Inflammatory macrophage treated with lipopolysaccharide for 4 hours (primary cell): Measurements from ENCODE around the gene TTLL11.
"Not testable (repeated sequence)": the region's sequence is repeated elsewhere in the genome, so short reads cannot be mapped to it uniquely, and the experiment has no call there.

Experiments used
- DNase-seq: peaks from one replicate; pipeline ENCODE4 v3.0.0-alpha.2; 2020

Gene TTLL11

GRCh38 chr9:121998513-121999049 is 94.5 kb downstream of the TTLL11 start:
- no peak for DNase-seq

GRCh38 chr9:121997791-121998190 is 95.3 kb downstream of the TTLL11 start:
- no peak for DNase-seq

DNA sequence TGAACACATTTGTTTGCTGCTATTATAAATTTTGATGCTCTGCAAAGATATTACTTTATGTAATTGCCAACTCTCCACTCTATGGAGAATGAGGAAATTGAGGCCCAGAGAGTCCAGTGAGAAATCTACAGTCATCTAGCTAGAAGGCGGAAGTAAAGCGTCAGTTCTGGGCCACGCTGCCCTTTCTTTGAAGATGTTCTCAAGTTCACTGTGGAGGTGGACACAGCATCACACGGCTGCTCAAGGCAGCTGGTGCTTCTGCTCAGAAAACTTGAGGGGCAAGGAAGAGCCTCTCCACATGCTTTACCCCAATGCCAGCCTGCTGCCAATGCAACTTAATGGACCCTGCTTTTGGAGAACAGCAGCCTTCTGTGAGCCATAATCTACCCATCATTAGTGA is 96.3 kb downstream of the TTLL11 start:
- DNase-seq = peak; percentile 11

GRCh38 chr9:121995997-121996396 is 97.1 kb downstream of the TTLL11 start:
- DNase-seq = no peak

DNA sequence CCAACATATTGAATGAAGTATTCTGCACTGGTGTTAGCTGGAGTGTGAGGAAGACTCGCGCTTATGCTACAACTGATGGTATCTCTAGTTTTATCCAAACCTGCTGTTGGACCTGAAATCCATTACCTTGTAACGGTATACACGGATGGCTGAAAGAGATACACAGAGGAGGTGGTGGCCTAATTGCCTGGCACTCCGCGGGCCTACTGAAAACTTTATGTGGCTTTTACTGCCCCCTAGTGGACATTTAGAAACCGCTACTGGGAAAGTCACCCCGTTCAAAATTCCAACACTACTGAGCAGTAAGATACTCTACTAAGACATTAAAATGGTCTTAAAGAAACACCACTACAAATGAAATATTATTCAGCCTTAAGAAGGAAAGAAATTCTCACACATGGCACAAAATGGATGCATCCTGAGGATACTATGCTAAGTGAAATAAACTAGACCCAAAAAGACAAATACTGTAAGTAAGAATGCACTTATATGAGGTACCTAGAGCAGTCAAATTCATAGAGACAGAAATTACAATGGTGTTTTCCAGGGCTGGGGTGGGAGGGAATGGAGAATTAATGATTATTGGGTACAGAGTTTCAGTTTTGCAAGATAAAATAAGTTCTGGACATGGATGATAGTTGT is 100.4 kb downstream of the TTLL11 start:
- peak; percentile 62 for DNase-seq

DNA sequence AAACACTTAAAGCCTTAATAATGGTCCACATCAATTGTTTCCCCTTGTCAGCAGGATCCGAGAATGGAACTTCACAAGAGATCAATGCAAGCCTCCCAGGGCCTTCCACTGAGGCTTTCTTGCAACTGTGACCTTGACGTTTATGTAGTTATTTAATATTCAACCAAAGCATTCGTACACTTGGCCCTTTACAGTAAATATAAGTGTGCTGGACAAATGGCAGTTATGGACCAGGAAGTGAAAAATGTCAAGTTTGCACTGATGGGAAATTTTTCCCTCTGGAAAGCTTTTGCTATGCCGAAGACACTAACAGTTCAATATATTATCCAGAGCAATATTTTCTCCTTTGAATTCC is 101.8 kb downstream of the TTLL11 start:
- no peak for DNase-seq

GRCh38 chr9:121990600-121991306 is 102.4 kb downstream of the TTLL11 start:
- no peak for DNase-seq

DNA sequence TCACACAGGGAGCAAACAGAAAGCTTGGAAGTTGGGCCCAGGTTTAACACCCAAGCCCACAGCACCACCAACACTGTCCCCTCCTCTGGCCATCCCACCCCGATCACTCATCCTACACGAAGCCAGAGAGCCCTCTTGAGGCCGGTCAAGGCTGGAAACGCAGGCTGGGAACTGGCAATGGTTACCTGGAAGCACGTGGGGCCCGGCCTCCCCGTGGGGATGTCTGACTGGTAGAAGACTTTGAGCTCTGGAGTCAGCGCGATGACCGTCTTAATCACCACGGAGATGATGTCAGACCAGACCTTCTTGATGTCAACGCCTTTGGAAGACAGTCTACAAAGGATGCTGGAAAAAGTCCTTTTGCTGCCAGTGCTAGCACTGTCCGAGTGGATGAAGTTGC is 104.1 kb downstream of the TTLL11 start:
- no peak for DNase-seq

- DNase-seq = no peak
Measured at GRCh38 chr9:121987314-121987713, 105.8 kb downstream of the TTLL11 start.

GRCh38 chr9:121985792-121986494 is 107.2 kb downstream of the TTLL11 start:
- no peak for DNase-seq

GRCh38 chr9:121984726-121985402 is 108.2 kb downstream of the TTLL11 start:
- no peak for DNase-seq

- no peak for DNase-seq
Measured at GRCh38 chr9:121983736-121984135, 109.4 kb downstream of the TTLL11 start.

- no peak for DNase-seq
Measured at GRCh38 chr9:121981118-121981883, 111.8 kb downstream of the TTLL11 start.

DNA sequence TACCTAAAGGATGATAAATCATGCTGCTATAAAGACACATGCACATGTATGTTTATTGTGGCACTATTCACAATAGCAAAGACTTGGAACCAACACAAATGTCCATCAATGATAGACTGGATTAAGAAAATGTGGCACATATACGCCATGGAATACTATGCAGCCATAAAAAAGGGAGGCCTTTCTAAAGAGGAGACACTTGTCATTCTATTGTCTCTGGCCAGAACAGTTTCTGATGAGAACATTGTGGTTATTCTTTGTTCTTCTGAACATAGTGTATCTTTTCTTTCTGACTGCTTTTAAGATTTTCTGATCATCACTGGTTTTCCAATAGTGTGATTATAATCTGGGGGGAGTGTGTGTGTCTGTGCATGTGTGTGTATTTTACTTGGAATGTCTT is 112.4 kb downstream of the TTLL11 start:
- not testable (repeated sequence) for DNase-seq

DNA sequence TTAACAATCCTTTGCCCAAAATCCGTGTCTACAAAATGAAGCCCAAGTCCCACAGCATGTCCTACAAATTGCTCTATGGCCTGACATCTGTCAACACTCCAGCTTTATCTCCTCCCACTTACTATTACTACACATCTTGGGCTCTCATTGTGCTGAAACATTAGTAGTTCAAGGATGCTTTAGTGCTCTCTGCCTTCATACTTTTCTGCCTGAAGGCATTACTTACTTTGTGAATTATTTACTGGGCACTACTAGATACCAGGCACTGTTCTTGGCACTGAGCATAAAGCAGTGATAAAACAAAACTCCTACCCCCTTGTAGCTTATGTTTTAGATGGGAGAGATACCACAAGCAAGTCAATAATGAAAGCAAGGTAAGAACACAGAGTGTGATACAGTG is 113.4 kb downstream of the TTLL11 start:
- DNase-seq = no peak

DNA sequence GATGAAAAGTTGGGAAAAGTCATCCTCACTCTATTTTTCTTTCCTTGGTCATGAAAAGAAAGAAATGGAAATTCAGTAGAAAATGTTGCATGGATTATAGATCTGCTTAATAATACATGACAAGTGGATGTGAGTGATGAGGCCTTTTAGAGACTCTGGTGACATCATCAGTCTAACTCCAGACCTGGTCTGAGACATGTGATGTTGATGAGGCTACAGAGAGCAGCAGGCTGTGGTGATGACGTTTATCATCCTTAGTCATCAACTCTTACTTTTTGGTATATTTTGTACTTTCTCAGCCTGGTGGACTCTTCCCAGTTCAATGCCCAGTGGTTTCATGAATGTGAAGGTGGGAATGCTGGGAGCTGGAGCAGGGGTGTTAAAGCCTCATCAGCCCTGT is 116.4 kb downstream of the TTLL11 start:
- DNase-seq = peak; percentile 64

GRCh38 chr9:121975801-121976277 is 117.3 kb downstream of the TTLL11 start:
- peak; percentile 35 for DNase-seq

GRCh38 chr9:121974421-121974820 is 118.7 kb downstream of the TTLL11 start:
- no peak for DNase-seq

DNA sequence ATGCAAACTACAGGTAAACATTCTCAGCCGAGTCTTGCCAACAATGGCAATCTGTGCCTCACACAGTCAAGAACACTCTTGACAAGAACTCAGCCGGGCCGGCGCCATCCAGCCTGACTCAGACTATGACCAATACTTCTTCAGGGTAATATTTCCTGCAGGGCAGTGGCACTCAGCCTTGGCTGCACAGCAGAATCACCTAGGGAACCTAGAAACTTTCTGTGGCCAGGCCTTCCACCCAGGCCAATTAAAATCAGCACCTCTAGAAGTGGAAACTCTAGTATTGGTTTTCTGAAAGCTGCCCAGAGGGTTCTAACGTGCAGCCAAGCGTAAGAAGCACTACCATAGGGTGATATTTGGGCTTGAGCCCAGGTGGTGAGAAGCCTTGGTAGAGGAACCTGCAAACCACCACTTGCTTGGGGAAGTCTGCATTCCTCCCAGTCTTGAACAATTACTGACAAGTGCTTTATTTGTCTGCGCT is 120.6 kb downstream of the TTLL11 start:
- no peak for DNase-seq

GRCh38 chr9:121968056-121968455 is 125.1 kb downstream of the TTLL11 start:
- DNase-seq = no peak

DNA sequence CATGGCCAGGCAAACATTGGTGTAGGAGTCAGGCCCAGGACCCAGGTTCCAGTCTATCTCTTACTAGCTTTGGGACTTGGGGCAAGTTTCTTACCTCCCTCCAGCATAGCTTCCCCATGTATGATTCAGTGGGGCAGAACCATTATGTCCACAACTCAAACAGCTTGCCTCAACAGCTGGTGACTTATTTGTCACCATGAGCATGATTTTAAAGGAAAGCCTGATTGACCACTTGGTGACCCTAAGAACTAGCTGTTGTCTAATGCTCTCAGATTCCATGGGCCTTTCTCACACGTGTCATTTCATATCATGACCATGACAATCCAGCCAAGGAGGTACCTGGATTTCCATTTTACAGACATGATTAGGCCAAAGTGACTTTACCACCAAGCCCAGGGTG is 126.4 kb downstream of the TTLL11 start:
- no peak for DNase-seq

DNA sequence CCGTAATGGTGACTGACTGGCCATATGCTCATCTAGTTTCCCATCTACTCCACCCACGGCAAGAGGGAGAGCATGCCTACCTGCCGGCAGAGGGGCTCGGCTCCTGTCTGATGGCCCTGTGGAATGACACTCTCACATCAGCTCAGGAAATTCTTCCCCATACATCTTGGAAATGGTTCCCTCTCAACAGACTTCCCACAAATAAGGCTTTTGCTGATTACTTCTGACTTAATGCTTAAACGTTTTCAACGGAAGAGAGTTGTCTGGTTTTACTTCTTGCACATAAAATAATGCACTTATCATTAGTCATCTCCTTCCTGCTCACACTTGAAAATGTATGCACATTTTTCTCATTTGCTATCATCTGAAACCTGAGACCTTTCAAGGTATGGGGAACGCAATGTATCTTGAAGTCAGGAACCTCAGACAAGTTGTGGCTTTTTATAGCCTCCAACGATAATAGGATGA is 129.5 kb downstream of the TTLL11 start:
- DNase-seq = no peak
